ENCODE data around the gene REC114. TPM values are rescaled to one million over a fixed set of nuclear protein-coding genes. Genes with fewer than 3 reads are reported as not detected.
"Not testable (repeated sequence)": the region's sequence is repeated elsewhere in the genome, so short reads cannot be mapped to it uniquely, and the experiment has no call there.

Gene REC114
- total RNA-seq, 1 donor from 2014 or later: not detected

- intact Hi-C loops (cut with micrococcal nuclease): no loop called here
Observed at GRCh38 chr15:73573572-73573971, 130.6 kb downstream of the REC114 start.

GRCh38 chr15:73575636-73576247 lies 132.8 kb downstream of the REC114 start:
- intact Hi-C loops (cut with micrococcal nuclease): no loop called here

GRCh38 chr15:73577593-73577992 lies 134.6 kb downstream of the REC114 start:
- intact Hi-C loops (cut with micrococcal nuclease): not testable (repeated sequence)

GRCh38 chr15:73578026-73578425 lies 135.1 kb downstream of the REC114 start:
- intact Hi-C loops (cut with micrococcal nuclease): no loop called here

- intact Hi-C loops (cut with micrococcal nuclease): no loop called here
Observed at GRCh38 chr15:73582851-73583379, 140.0 kb downstream of the REC114 start.

- intact Hi-C loops (cut with micrococcal nuclease): no loop called here
Observed at GRCh38 chr15:73583544-73583943, 140.6 kb downstream of the REC114 start.

- intact Hi-C loops (cut with micrococcal nuclease): no loop called here
Observed at GRCh38 chr15:73584699-73585420, 141.9 kb downstream of the REC114 start.

- intact Hi-C loops (cut with micrococcal nuclease): no loop called here
Observed at GRCh38 chr15:73585871-73586654, 143.1 kb downstream of the REC114 start.

GRCh38 chr15:73589766-73590165 lies 146.8 kb downstream of the REC114 start:
- intact Hi-C loops (cut with micrococcal nuclease): no loop called here

GRCh38 chr15:73590263-73590662 lies 147.3 kb downstream of the REC114 start:
- intact Hi-C loops (cut with micrococcal nuclease): no loop called here

GRCh38 chr15:73593304-73594074 lies 150.5 kb downstream of the REC114 start:
- intact Hi-C loops (cut with micrococcal nuclease): no loop called here

- intact Hi-C loops (cut with micrococcal nuclease): no loop called here
Observed at GRCh38 chr15:73594109-73594508, 151.1 kb downstream of the REC114 start.

GRCh38 chr15:73596174-73596573 lies 153.2 kb downstream of the REC114 start:
- intact Hi-C loops (cut with micrococcal nuclease): no loop called here

GRCh38 chr15:73597036-73597638 lies 154.2 kb downstream of the REC114 start:
- intact Hi-C loops (cut with micrococcal nuclease): no loop called here

- intact Hi-C loops (cut with micrococcal nuclease): no loop called here
Observed at GRCh38 chr15:73598530-73599160, 155.7 kb downstream of the REC114 start.

- intact Hi-C loops (cut with micrococcal nuclease): no loop called here
Observed at GRCh38 chr15:73599934-73600333, 157.0 kb downstream of the REC114 start.

- intact Hi-C loops (cut with micrococcal nuclease): no loop called here
Observed at GRCh38 chr15:73600413-73601335, 157.7 kb downstream of the REC114 start.

GRCh38 chr15:73601451-73602445 lies 158.8 kb downstream of the REC114 start:
- intact Hi-C loops (cut with micrococcal nuclease): no loop called here

All from T-helper 2 cell treated with Interferon-gamma antibody and Interleukin-4, amounts not matched to agents 100 ng/mL and 5 ng/mL, for 36 hours (primary cell).